Kidney epithelial cell (primary cell): Measurements from ENCODE around the gene DUSP28. TPM values are rescaled to one million over a fixed set of nuclear protein-coding genes. Genes with fewer than 3 reads are reported as not detected.

Experiments
- DNase-seq: peaks from one replicate; pipeline ENCODE4 v3.0.0-alpha.2; 2010; ENCODE audit warnings: low read depth
- H3K27me3 ChIP-seq: 2 replicates; pipeline ENCODE4 v1.6.0; 2011; ENCODE audit warnings: low read length; ENCODE audit not compliant: control insufficient read depth, insufficient read depth
- H3K36me3 ChIP-seq: 2 replicates; pipeline ENCODE4 v1.5.1; 2011; ENCODE audit warnings: low read length; ENCODE audit not compliant: control insufficient read depth, insufficient read depth
- H3K4me3 ChIP-seq: 2 replicates; pipeline ENCODE4 v1.5.1; 2011; ENCODE audit warnings: low read depth, mild to moderate bottlenecking, control low read depth, low read length
- total RNA-seq: library from RNA; depleted of rRNA; stranded (reverse); fragments of >200 nt; gene quantifications from 2 replicates; pipeline ENCODE4 v1.2.3, GENCODE V29; 2015
- TF ChIP-seq, protein P1 (sequence below): IDR thresholded peaks from 2 replicates; pipeline ENCODE4 v1.5.1; 2011; ENCODE audit warnings: mild to moderate bottlenecking, moderate library complexity, low read length, control low read depth, inconsistent platforms; ENCODE audit not compliant: insufficient read depth, poor library complexity, severe bottlenecking

Gene DUSP28
- total RNA-seq, 1 donor from 2014 or later, result 7.6 TPM

- DNase-seq, result no peak
- Histone ChIP-seq H3K27me3 (peaks cover 3% of the 10 kb centered on the region), H3K36me3 (peaks cover 2% of the 10 kb centered on the region), H3K4me3 (no peak overlapping the region)
- TF ChIP-seq, protein P1, sequence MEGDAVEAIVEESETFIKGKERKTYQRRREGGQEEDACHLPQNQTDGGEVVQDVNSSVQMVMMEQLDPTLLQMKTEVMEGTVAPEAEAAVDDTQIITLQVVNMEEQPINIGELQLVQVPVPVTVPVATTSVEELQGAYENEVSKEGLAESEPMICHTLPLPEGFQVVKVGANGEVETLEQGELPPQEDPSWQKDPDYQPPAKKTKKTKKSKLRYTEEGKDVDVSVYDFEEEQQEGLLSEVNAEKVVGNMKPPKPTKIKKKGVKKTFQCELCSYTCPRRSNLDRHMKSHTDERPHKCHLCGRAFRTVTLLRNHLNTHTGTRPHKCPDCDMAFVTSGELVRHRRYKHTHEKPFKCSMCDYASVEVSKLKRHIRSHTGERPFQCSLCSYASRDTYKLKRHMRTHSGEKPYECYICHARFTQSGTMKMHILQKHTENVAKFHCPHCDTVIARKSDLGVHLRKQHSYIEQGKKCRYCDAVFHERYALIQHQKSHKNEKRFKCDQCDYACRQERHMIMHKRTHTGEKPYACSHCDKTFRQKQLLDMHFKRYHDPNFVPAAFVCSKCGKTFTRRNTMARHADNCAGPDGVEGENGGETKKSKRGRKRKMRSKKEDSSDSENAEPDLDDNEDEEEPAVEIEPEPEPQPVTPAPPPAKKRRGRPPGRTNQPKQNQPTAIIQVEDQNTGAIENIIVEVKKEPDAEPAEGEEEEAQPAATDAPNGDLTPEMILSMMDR, result no peak
Observed at GRCh38 chr2:240525802-240526201, 34.4 kb upstream of the DUSP28 start.

GRCh38 chr2:240526521-240526920 lies 33.6 kb upstream of the DUSP28 start:
- no peak overlapping the region for H3K4me3 ChIP-seq
- no peaks in the 10 kb centered on the region for H3K27me3 ChIP-seq
- TF ChIP-seq, protein P1, result no peak
- H3K36me3 ChIP-seq, result peaks cover 2% of the 10 kb centered on the region
- DNase-seq, result no peak

GRCh38 chr2:240527153-240527750 lies 32.9 kb upstream of the DUSP28 start:
- Histone ChIP-seq H3K27me3 (no peaks in the 10 kb centered on the region), H3K36me3 (peaks cover 2% of the 10 kb centered on the region), H3K4me3 (no peak overlapping the region)
- no peak for DNase-seq
- TF ChIP-seq, protein P1, result no peak

DNA sequence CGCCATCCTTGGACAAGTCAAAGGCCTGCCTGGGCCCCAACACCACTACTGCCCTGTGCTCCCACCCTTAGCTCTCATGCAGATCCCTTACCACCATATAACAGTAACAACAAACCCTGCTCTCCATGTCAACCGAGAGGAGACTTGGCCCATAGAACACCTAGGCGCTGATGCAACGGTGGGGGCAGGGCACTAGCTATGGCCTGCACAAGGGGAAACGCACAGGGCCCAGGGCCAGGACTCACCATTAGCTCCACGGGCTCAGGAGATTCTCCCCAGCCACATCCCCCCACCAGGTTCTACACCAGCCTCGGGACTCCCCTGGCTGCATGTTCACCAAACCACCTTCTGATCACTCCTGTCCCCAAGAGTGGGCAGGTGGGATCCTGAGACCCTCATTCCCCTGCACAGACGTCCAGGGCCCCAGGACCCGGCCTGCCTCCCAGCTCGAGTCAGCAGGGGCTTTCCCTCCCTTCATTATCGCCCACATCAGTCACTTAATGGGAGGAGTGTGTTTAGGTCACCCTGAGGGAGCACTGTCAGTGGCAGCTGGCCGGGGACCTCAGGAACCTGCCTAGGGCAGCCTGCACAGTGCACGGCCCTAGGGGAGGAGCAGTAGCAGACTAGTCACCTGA lies 31.6 kb upstream of the DUSP28 start:
- Histone ChIP-seq H3K4me3 (no peak overlapping the region), H3K36me3 (peaks cover 2% of the 10 kb centered on the region), H3K27me3 (no peaks in the 10 kb centered on the region)
- TF ChIP-seq, protein P1, result no peak
- no peak for DNase-seq

- no peak overlapping the region for H3K4me3 ChIP-seq
- H3K36me3 ChIP-seq, result peaks cover 2% of the 10 kb centered on the region
- DNase-seq, result no peak
- TF ChIP-seq, protein P1, result no peak
- no peaks in the 10 kb centered on the region for H3K27me3 ChIP-seq
Observed at GRCh38 chr2:240529344-240529999, 30.7 kb upstream of the DUSP28 start.
